GM23248 (cell line): ENCODE data around the gene KRT78. TPM values are rescaled to one million over a fixed set of nuclear protein-coding genes. Genes with fewer than 3 reads are reported as not detected.
A peak's percentile ranks its signal among the peaks of the same experiment; 100 is the strongest.
"Not testable (repeated sequence)": the region's sequence is repeated elsewhere in the genome, so short reads cannot be mapped to it uniquely, and the experiment has no call there.

Experiments used
- DNase-seq: peaks from one replicate; pipeline ENCODE4 v3.0.0-alpha.2; 2015
- H2AFZ ChIP-seq: fragments of 200-600 bp; sonication (generic); 2 replicates; pipeline ENCODE4 v1.6.1; 2016; ENCODE audit warnings: antibody characterized with exemption
- H3F3A ChIP-seq: fragments of 200-600 bp; sonication (generic); 2 replicates; pipeline ENCODE4 v1.6.1; 2016; ENCODE audit warnings: mild to moderate bottlenecking, antibody characterized with exemption, mixed run types; ENCODE audit not compliant: insufficient read depth
- H3K27ac ChIP-seq: fragments of 200-600 bp; sonication (generic); 2 replicates; pipeline ENCODE4 v1.5.1; 2016; ENCODE audit warnings: mild to moderate bottlenecking
- H3K27me3 ChIP-seq: fragments of 200-600 bp; sonication (generic); replicated peaks from 2 replicates; pipeline ENCODE4 v1.6.1; 2016; ENCODE audit warnings: mild to moderate bottlenecking; ENCODE audit not compliant: insufficient read depth
- H3K36me3 ChIP-seq: fragments of 200-600 bp; sonication (generic); 2 replicates; pipeline ENCODE4 v1.6.1; 2016; ENCODE audit warnings: low read depth, mild to moderate bottlenecking
- H3K4me1 ChIP-seq: fragments of 200-600 bp; sonication (generic); 2 replicates; pipeline ENCODE4 v1.6.1; 2016; ENCODE audit warnings: mild to moderate bottlenecking; ENCODE audit not compliant: insufficient read depth
- H3K4me2 ChIP-seq: fragments of 200-600 bp; sonication (generic); one replicate; pipeline ENCODE4 v1.6.1; 2016; ENCODE audit warnings: mild to moderate bottlenecking; ENCODE audit not compliant: unreplicated experiment
- H3K4me3 ChIP-seq: fragments of 200-600 bp; sonication (generic); 2 replicates; pipeline ENCODE4 v1.5.1; 2016; ENCODE audit warnings: mild to moderate bottlenecking
- H3K79me2 ChIP-seq: fragments of 200-600 bp; sonication (generic); 2 replicates; pipeline ENCODE4 v1.6.1; 2016; ENCODE audit warnings: mild to moderate bottlenecking; ENCODE audit not compliant: insufficient read depth
- H3K9ac ChIP-seq: fragments of 200-600 bp; sonication (generic); 2 replicates; pipeline ENCODE4 v1.6.1; 2016; ENCODE audit warnings: mild to moderate bottlenecking
- H3K9me2 ChIP-seq: fragments of 200-600 bp; sonication (generic); 2 replicates; pipeline ENCODE4 v1.6.1; 2016; ENCODE audit warnings: mixed run types, mild to moderate bottlenecking, moderate library complexity; ENCODE audit not compliant: insufficient read depth
- H3K9me3 ChIP-seq: fragments of 200-600 bp; sonication (generic); one replicate; pipeline ENCODE4 v1.6.1; 2017; ENCODE audit warnings: low read depth
- H4K20me1 ChIP-seq: fragments of 200-600 bp; sonication (generic); 2 replicates; pipeline ENCODE4 v1.6.0; 2016; ENCODE audit not compliant: insufficient read depth
- EZH2 ChIP-seq: fragments of 200-600 bp; sonication (generic); IDR thresholded peaks from 2 replicates; pipeline ENCODE4 v1.6.1; 2018; ENCODE audit warnings: antibody characterized with exemption, mild to moderate bottlenecking; ENCODE audit not compliant: insufficient read depth, poor library complexity, severe bottlenecking
- EZH2phosphoT487 ChIP-seq: fragments of 200-600 bp; sonication (generic); IDR thresholded peaks from 2 replicates; pipeline ENCODE4 v1.6.1; 2018; ENCODE audit warnings: antibody characterized with exemption, moderate library complexity, mild to moderate bottlenecking, low read depth; ENCODE audit not compliant: insufficient read depth
- WGBS, 2 experiments: methylation state at CpG; one replicate each; pipeline ENCODE4 v1.1.6; 2015 to 2017; ENCODE audit warnings: low lambda C conversion rate in 2 of 2, low coverage in 1 of 2; ENCODE audit errors: missing lambda C conversion rate in 2 of 2; 5-methylcytosine and 5-hydroxymethylcytosine counted together
- in situ Hi-C: fragments of 300-500 bp; cut with MboI; formaldehyde crosslinking; loops from 2 replicates; pipeline ENCODE4 v1.15.0; 2020
- polyA plus RNA-seq: library from polyadenylated mRNA; unstranded; fragments of >200 nt; fragmentation: Nextera tagmentation; extraction: Ambion mirVana; gene quantifications from 2 replicates; pipeline ENCODE4 v1.2.1, GENCODE V29; 2016
- total RNA-seq: library from RNA; depleted of rRNA; stranded (reverse); fragments of >200 nt; shearing (Covaris generic); gene quantifications from 2 replicates; pipeline ENCODE4 v1.2.3, GENCODE V29; 2014

Gene KRT78
- total and polyA plus RNA-seq, 2 experiments from 2014 or later = not detected

GRCh38 chr12:52796429-52796794, 52.4 kb downstream of the KRT78 start:
- TF ChIP-seq EZH2phosphoT487 (no peak), EZH2 (no peak)
- WGBS, 2 experiments = 96 to 100% methylated on average over 3 of the region's 3 CpGs
- no peak overlapping the region for H3K27ac ChIP-seq
- H3K9me2 ChIP-seq = no peaks in the 10 kb centered on the region
- H3K4me2 ChIP-seq = no peak overlapping the region
- H2AFZ ChIP-seq = no peak overlapping the region
- peaks cover 6% of the 10 kb centered on the region; the same call in 1 of the 2 replicates for H3K27me3 ChIP-seq
- peaks cover 15% of the 10 kb centered on the region; the same call in 1 of the 2 replicates for H3F3A ChIP-seq
- DNase-seq = no peak
- no peak overlapping the region for H3K4me3 ChIP-seq
- no peaks in the 10 kb centered on the region for H3K79me2 ChIP-seq
- no peaks in the 10 kb centered on the region for H3K36me3 ChIP-seq
- H3K4me1 ChIP-seq = peaks cover 38% of the 10 kb centered on the region
- H3K9me3 ChIP-seq = no peaks in the 10 kb centered on the region
- in situ Hi-C loops = no loop called here
- H3K9ac ChIP-seq = no peak overlapping the region
- no peaks in the 10 kb centered on the region for H4K20me1 ChIP-seq

DNA sequence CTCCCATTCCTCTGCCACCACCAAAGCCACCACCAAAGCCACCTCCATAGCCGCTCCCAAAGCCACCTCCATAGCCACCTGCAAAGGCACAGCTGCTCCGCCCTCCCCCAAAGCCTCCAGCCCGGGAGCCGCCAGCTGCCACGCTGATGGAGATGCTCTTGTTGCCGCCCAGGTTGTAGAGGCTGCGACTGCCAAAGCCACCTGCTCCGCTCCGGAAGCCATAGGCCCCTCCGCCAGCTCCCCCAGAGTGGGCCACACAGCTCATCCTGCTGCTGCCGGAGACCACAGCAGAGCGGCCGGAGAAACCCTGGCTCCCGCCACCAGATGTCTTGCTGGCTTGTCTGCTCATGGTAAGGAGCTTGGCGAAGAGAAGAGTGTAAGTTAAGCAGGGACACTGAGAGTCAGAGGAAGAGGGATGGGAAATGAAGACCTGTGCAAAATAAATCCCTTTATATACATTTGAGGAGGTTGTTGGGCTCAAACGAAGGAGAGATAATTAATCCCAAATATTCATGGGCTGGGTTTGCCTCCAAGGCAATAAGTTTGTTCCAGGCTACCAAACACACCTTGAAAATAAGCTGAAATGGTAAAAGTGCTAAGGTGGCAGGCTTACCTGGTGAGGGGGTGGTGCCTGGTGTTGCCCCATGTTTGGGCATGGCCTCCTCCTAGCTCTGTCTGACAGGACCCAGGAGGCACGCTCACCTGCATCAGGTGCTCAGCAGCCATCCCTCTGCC, 52.9 kb downstream of the KRT78 start, which contains the start of gene KRT3:
KRT3 (minus strand) TSS at position 424 of the 735 bp plus-strand sequence; CDS start at position 349, 75 bp downstream.
- H3K27me3 ChIP-seq = peaks cover 10% of the 10 kb centered on the region
- no peaks in the 10 kb centered on the region for H3K36me3 ChIP-seq
- in situ Hi-C loops = no loop called here
- H3K4me2 ChIP-seq = no peak within 1 kb of the TSS
- H3K27ac ChIP-seq = 0 out of 2 replicates have a peak within 1 kb of the TSS, but pooled peaks have one; percentile 15
- H3K79me2 ChIP-seq = no peaks in the 10 kb centered on the region
- no peaks in the 10 kb centered on the region for H3K9me3 ChIP-seq
- TF ChIP-seq EZH2 = no peak
- TF ChIP-seq EZH2phosphoT487 = no peak
- H3K9ac ChIP-seq = no peak within 1 kb of the TSS
- H3F3A ChIP-seq = peaks cover 15% of the 10 kb centered on the region; the same call in 1 of the 2 replicates
- no peak for DNase-seq
- H3K4me1 ChIP-seq = peaks cover 38% of the 10 kb centered on the region
- 85 to 91% methylated on average over 17 of the region's 17 CpGs for WGBS, 2 experiments
- no peak within 1 kb of the TSS for H2AFZ ChIP-seq
- no peaks in the 10 kb centered on the region for H4K20me1 ChIP-seq
- H3K4me3 ChIP-seq = no peak within 1 kb of the TSS
- no peaks in the 10 kb centered on the region for H3K9me2 ChIP-seq

GRCh38 chr12:52795332-52795674, 53.5 kb downstream of the KRT78 start:
- H3K79me2 ChIP-seq, DNase-seq, H4K20me1 ChIP-seq, H3K9me3 ChIP-seq, H2AFZ ChIP-seq, in situ Hi-C loops, H3K9me2 ChIP-seq, H3K4me2 ChIP-seq, H3K4me3 ChIP-seq, H3K36me3 ChIP-seq, H3K27ac ChIP-seq, H3K9ac ChIP-seq: not testable (repeated sequence)
- H3F3A ChIP-seq = peaks cover 15% of the 10 kb centered on the region; the same call in 1 of the 2 replicates
- H3K27me3 ChIP-seq = peaks cover 16% of the 10 kb centered on the region
- peaks cover 38% of the 10 kb centered on the region for H3K4me1 ChIP-seq
- WGBS, 2 experiments = 91 to 96% methylated on average over 2 of the region's 2 CpGs

GRCh38 chr12:52794479-52795331, 54.1 kb downstream of the KRT78 start:
- 54 to 58% methylated on average over 5 of the region's 5 CpGs for WGBS, 2 experiments
- DNase-seq = peak; percentile 77

More at GRCh38 chr12:52794479-52795331, 54.1 kb downstream of the KRT78 start:
- TF ChIP-seq EZH2phosphoT487 (no peak), EZH2 (no peak)
- H3K4me3 ChIP-seq = no peak overlapping the region
- peaks cover 38% of the 10 kb centered on the region for H3K4me1 ChIP-seq
- no peaks in the 10 kb centered on the region for H3K9me2 ChIP-seq
- H3K9me3 ChIP-seq = no peaks in the 10 kb centered on the region
- in situ Hi-C loops = no loop called here
- no peaks in the 10 kb centered on the region for H3K79me2 ChIP-seq
- H3K9ac ChIP-seq = no peak overlapping the region
- H3K4me2 ChIP-seq = no peak overlapping the region
- peaks cover 15% of the 10 kb centered on the region; the same call in 1 of the 2 replicates for H3F3A ChIP-seq
- H3K27me3 ChIP-seq = peaks cover 22% of the 10 kb centered on the region
- H3K27ac ChIP-seq = 0 out of 2 replicates have a peak overlapping the region, but pooled peaks have one; percentile 15
- no peaks in the 10 kb centered on the region for H4K20me1 ChIP-seq
- no peaks in the 10 kb centered on the region for H3K36me3 ChIP-seq
- no peak overlapping the region for H2AFZ ChIP-seq
